GM21381 (cell line): ENCODE results near the gene PRR5.

Source experiments
- ATAC-seq: cut with Tn5 transposase; IDR thresholded peaks from one replicate; pipeline ENCODE4 v1.9.1; 2021; ENCODE audit warnings: mild to moderate bottlenecking, moderate library complexity; ENCODE audit not compliant: unreplicated experiment

PRR5 gene

GRCh38 chr22:44782363-44782963, 80.5 kb downstream of the PRR5 start:
- no peak for ATAC-seq

GRCh38 chr22:44783091-44783490, 81.1 kb downstream of the PRR5 start:
- no peak for ATAC-seq

- ATAC-seq, result no peak
Measured at GRCh38 chr22:44783581-44783980, 81.6 kb downstream of the PRR5 start.

- ATAC-seq, result no peak
Measured at GRCh38 chr22:44786136-44786535, 84.1 kb downstream of the PRR5 start.

- no peak for ATAC-seq
Measured at GRCh38 chr22:44786610-44787009, 84.6 kb downstream of the PRR5 start.
